Measurements from ENCODE around the gene STAG1. TPM values are rescaled to one million over a fixed set of nuclear protein-coding genes. Genes with fewer than 3 reads are reported as not detected.
"Not testable (repeated sequence)": the region's sequence is repeated elsewhere in the genome, so short reads cannot be mapped to it uniquely, and the experiment has no call there.

The STAG1 gene
- total RNA-seq, 1 experiment from 2014 or later, result 12.6 TPM

DNA sequence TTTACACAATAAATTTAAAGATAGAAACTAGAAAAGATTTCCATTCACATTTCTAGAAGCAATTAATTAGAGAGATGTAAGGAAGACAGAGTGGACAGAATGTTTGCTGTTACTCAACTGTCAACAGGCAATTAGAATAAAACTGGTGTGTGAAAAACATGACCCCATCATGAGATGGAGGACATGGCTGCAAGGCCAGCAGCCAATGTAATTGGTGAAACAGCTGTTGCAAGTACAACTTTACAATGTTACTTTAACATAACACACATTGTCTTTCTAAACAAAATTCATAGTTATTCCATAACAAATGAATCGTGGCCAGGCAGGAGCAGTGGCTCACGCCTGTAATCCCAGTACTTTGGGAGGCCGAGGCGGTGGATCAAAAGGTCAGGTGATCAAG lies 28.6 kb upstream of the STAG1 start:
- Histone ChIP-seq H3K9me2 (replicated peaks; ENCODE audit: insufficient read depth, low read length) (no peaks in the 10 kb centered on the region), H3K4me3 (ENCODE audit: low read length) (no peak overlapping the region), H3K9me3 (ENCODE audit: low read length) (no peaks in the 10 kb centered on the region), H3K27ac (ENCODE audit: low read length) (no peak overlapping the region), H3K4me2 (ENCODE audit: low read depth, low read length, poor library complexity, severe bottlenecking) (no peak overlapping the region), H2AFZ (ENCODE audit: low read length) (no peak overlapping the region), H3K79me2 (ENCODE audit: low read length) (no peaks in the 10 kb centered on the region), H3K9ac (ENCODE audit: low read length) (no peak overlapping the region), H3K36me3 (ENCODE audit: insufficient read depth, low read length) (no peaks in the 10 kb centered on the region), H4K20me1 (ENCODE audit: insufficient read depth, low read depth, low read length) (no peaks in the 10 kb centered on the region), H3K4me1 (ENCODE audit: low read length) (no peaks in the 10 kb centered on the region), H3K27me3 (ENCODE audit: low read length) (no peaks in the 10 kb centered on the region)
- no peak for DNase-seq

DNA sequence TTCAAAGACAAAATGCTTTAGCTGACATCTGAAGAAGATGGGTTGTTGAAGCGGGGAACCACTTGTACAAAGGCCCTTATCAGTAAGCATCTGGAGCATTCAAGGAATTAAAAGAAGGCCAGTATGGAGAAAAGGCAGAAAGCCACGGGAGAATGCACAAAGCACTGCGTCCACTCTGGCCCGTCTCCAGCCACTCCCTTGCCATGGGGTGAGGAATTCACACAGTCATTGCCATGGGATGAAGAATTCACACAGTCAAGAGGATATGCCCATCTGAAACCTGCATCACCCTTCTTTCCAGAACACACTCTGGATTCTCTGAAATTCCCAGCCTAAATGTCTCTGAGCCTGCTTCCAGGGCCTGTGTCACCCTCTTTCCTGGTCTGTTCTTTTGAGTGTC lies 26.7 kb upstream of the STAG1 start:
- no peak overlapping the region for H3K9ac ChIP-seq (ENCODE audit: low read length)
- no peaks in the 10 kb centered on the region for H3K4me1 ChIP-seq (ENCODE audit: low read length)
- no peak overlapping the region for H3K4me2 ChIP-seq (ENCODE audit: low read depth, low read length, poor library complexity, severe bottlenecking)

DNA sequence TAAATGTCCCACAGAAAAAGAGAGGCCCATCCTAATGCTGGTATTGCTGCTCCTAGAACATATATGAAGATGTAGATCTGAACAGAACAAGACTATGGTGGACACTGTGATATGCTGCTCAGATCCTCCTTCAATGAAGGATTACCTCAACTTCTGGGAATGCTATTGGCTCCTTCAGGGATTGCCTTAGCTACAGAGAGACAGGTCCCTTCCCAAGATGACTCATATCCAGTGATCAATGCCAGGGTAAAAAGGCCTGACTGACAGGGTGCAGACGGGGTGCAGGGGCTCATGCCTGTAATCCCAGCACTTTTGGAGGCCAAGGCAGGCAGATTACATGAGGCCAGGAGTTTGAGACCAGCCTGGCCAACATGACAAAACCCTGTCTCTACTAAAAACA lies 20.5 kb upstream of the STAG1 start:
- H3K4me3 ChIP-seq (ENCODE audit: low read length), result no peak overlapping the region

More for the DNA sequence above, 26.7 kb upstream of the STAG1 start:
- Histone ChIP-seq H3K9me2 (replicated peaks; ENCODE audit: insufficient read depth, low read length) (no peaks in the 10 kb centered on the region), H3K9me3 (ENCODE audit: low read length) (no peaks in the 10 kb centered on the region), H2AFZ (ENCODE audit: low read length) (no peak overlapping the region), H3K79me2 (ENCODE audit: low read length) (no peaks in the 10 kb centered on the region), H3K36me3 (ENCODE audit: insufficient read depth, low read length) (no peaks in the 10 kb centered on the region), H3K27me3 (ENCODE audit: low read length) (no peaks in the 10 kb centered on the region), H3K4me3 (ENCODE audit: low read length) (no peak overlapping the region), H3K27ac (ENCODE audit: low read length) (no peak overlapping the region), H4K20me1 (ENCODE audit: insufficient read depth, low read depth, low read length) (no peaks in the 10 kb centered on the region)
- DNase-seq, result no peak

DNA sequence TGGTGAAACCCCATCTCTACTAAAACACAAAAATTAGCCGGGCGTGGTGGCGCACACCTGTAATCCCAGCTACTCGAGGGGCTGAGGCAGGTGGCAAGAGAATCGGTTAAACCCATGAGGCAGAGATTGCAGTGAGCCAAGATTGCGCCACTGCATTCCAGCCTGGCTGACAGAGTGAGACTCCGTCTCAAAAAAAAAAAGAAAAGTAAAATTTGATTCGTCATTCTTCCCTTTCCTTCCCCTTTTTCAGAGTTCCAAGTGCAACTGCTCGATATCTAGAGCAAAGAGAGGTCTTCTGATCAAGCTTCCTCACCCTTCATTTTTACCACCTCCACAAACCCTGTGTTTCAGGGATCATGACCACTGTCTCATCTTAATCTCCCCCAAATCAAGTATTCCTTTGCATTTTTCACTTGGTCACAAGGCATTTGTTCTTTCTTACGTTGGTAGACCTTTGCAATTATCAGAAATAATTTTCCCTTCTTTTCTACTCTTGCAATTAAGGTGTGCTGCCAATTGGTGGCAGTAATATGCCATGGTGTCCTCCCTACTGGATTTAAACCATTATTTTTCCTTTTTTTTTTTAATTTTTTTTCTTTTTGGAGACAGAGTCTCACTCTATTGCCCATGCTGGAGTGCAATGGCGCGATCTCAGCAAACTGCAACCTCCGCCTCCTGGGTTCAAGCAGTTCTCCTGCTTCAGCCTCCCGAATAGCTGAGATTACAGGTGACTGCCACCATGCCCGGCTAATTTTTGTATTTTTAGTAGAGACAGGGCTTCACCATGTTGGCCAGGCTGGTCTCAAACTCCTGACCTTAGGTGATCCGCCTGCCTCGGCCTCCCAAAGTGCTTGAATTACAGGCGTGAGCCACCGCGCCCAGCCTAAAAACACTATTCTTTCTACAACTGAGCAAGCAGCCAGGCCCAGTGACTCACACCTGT lies 6.3 kb upstream of the STAG1 start:
- H3K79me2 ChIP-seq (ENCODE audit: low read length); H3K27ac ChIP-seq (ENCODE audit: low read length); H3K9me3 ChIP-seq (ENCODE audit: low read length); H3K9ac ChIP-seq (ENCODE audit: low read length); H4K20me1 ChIP-seq (ENCODE audit: insufficient read depth, low read depth, low read length); H2AFZ ChIP-seq (ENCODE audit: low read length); H3K4me3 ChIP-seq (ENCODE audit: low read length); H3K9me2 ChIP-seq (replicated peaks; ENCODE audit: insufficient read depth, low read length); H3K4me2 ChIP-seq (ENCODE audit: low read depth, low read length, poor library complexity, severe bottlenecking); H3K36me3 ChIP-seq (ENCODE audit: insufficient read depth, low read length); H3K27me3 ChIP-seq (ENCODE audit: low read length): not testable (repeated sequence)
- peak; percentile 62 for DNase-seq
- peaks cover 13% of the 10 kb centered on the region for H3K4me1 ChIP-seq (ENCODE audit: low read length)

More for the DNA sequence above, 20.5 kb upstream of the STAG1 start:
- no peak for DNase-seq
- no peaks in the 10 kb centered on the region for H3K79me2 ChIP-seq (ENCODE audit: low read length)
- no peak overlapping the region for H3K27ac ChIP-seq (ENCODE audit: low read length)
- no peaks in the 10 kb centered on the region for H3K4me1 ChIP-seq (ENCODE audit: low read length)
- no peaks in the 10 kb centered on the region for H3K9me2 ChIP-seq (replicated peaks; ENCODE audit: insufficient read depth, low read length)
- no peaks in the 10 kb centered on the region for H4K20me1 ChIP-seq (ENCODE audit: insufficient read depth, low read depth, low read length)
- H3K9me3 ChIP-seq (ENCODE audit: low read length), result no peaks in the 10 kb centered on the region
- H3K27me3 ChIP-seq (ENCODE audit: low read length), result no peaks in the 10 kb centered on the region
- no peak overlapping the region for H3K9ac ChIP-seq (ENCODE audit: low read length)
- no peaks in the 10 kb centered on the region for H3K36me3 ChIP-seq (ENCODE audit: insufficient read depth, low read length)
- no peak overlapping the region for H2AFZ ChIP-seq (ENCODE audit: low read length)
- H3K4me2 ChIP-seq (ENCODE audit: low read depth, low read length, poor library complexity, severe bottlenecking), result no peak overlapping the region

DNA sequence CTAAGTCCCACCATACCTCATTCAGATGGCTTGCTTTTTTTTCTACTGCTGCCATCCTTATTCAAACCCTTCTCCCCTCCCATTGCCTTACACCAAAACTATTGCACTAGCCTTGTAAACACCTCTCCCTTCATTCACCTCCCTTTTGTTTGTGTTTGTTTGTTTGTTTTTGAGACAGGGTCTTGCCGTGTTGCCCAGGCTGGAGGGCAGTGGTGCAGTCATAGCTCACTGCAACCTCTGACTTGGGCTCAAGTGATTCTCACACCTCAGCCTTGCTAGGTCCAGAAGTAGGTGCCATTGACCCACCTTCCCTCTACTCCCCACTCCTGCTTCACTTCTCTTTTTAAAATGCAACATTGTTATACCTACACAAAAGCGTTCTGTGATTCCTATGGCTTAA lies 3.0 kb upstream of the STAG1 start:
- Histone ChIP-seq H2AFZ (ENCODE audit: low read length) (no peak overlapping the region), H3K27ac (ENCODE audit: low read length) (no peak overlapping the region), H3K9ac (ENCODE audit: low read length) (no peak overlapping the region), H3K4me2 (ENCODE audit: low read depth, low read length, poor library complexity, severe bottlenecking) (no peak overlapping the region), H3K4me3 (ENCODE audit: low read length) (no peak overlapping the region), H3K4me1 (ENCODE audit: low read length) (peaks cover 27% of the 10 kb centered on the region), H3K9me2 (replicated peaks; ENCODE audit: insufficient read depth, low read length) (no peaks in the 10 kb centered on the region), H4K20me1 (ENCODE audit: insufficient read depth, low read depth, low read length) (no peaks in the 10 kb centered on the region), H3K9me3 (ENCODE audit: low read length) (no peaks in the 10 kb centered on the region), H3K27me3 (ENCODE audit: low read length) (no peaks in the 10 kb centered on the region), H3K79me2 (ENCODE audit: low read length) (peaks cover 17% of the 10 kb centered on the region), H3K36me3 (ENCODE audit: insufficient read depth, low read length) (no peaks in the 10 kb centered on the region)
- no peak for DNase-seq

DNA sequence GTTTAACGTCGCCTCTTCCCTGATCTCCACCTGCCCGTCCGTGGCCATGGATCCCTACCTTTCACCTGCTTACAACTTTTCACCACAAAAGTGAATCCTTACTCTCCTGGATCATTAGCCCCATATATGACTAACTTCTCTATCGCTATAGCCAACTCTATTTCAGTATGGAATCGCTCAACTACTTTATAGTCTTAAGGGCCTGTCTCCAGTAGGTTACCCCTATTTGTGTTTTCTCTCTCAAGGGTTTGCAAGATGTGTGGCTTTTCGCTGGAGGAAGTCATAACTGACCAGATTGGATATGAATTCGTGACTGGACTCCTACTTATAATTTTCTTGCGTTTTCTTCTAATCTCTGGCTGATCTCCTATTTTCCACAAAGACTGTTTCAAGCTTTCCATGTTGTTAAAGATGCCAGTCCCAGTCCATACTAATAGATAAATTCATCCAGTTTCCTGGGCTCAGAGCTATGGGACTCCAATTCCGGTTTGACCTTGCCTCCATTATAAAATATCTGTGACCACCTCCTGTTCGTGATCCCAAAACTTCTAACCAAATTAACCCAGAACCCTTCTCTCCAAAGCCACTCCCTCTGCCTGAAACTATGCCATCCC lies 1.3 kb upstream of the STAG1 start:
- Histone ChIP-seq H3K27me3 (ENCODE audit: low read length) (no peaks in the 10 kb centered on the region), H3K9me3 (ENCODE audit: low read length) (no peaks in the 10 kb centered on the region), H3K27ac (ENCODE audit: low read length) (peak overlapping the region; percentile 93), H3K79me2 (ENCODE audit: low read length) (peaks cover 34% of the 10 kb centered on the region), H2AFZ (ENCODE audit: low read length) (0 out of 2 replicates have a peak overlapping the region, but pooled peaks have one; percentile 12), H3K4me2 (ENCODE audit: low read depth, low read length, poor library complexity, severe bottlenecking) (peak overlapping the region; percentile 88), H3K36me3 (ENCODE audit: insufficient read depth, low read length) (no peaks in the 10 kb centered on the region), H3K4me3 (ENCODE audit: low read length) (peak overlapping the region; percentile 80), H3K4me1 (ENCODE audit: low read length) (peaks cover 45% of the 10 kb centered on the region), H4K20me1 (ENCODE audit: insufficient read depth, low read depth, low read length) (no peaks in the 10 kb centered on the region), H3K9ac (ENCODE audit: low read length) (peak overlapping the region; percentile 89), H3K9me2 (replicated peaks; ENCODE audit: insufficient read depth, low read length) (no peaks in the 10 kb centered on the region)
- no peak for DNase-seq

DNA sequence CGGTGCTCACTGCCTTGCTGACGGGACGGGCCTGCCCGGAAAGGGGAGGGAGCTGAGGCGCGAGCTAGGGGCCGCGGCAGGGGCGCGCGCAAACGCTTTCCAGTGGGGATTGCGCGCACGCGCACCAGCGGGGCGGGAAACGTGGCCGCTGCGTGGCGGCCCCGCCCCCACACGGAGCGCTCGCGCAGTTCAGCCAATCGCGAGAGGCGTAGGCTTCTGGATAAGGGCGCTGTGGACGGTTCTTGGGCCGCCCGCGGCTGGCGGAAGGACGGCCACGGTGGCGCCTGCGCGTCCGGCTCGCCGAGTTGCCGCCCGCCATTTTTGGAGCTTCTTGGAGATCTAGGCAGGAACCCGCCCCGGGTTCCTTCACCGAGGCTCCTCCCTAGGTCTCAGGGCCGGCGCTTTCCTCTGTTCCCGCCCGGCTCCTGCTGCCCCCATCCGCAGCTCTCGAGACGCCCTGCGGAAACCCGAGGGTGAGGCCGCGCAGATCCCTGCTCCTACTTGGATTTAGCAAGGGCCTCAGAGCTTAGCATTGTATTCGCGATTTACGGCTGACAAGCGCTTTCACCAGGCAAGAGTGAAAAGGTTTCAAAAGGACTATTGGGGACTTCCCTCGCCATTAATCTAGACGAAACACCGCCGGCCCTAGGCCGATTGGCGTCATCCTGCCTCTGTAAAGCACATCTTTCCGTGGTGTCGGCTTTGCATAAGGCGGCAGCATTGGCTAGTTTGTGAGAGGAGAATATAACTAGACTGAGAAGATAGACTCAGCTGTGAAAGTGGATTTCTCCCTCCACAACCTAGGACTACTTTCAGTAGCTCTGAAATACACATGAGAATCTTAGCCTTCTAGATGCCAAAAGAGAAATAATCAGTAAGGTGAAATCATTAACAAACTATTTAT lies 496 bp upstream of the STAG1 start:
- Histone ChIP-seq H3K9me3 (ENCODE audit: low read length) (no peaks in the 10 kb centered on the region), H4K20me1 (ENCODE audit: insufficient read depth, low read depth, low read length) (no peaks in the 10 kb centered on the region), H3K27me3 (ENCODE audit: low read length) (no peaks in the 10 kb centered on the region), H3K9me2 (replicated peaks; ENCODE audit: insufficient read depth, low read length) (no peaks in the 10 kb centered on the region), H3K79me2 (ENCODE audit: low read length) (peaks cover 42% of the 10 kb centered on the region), H3K4me3 (ENCODE audit: low read length) (peak overlapping the region; percentile 86), H3K4me2 (ENCODE audit: low read depth, low read length, poor library complexity, severe bottlenecking) (peak overlapping the region; percentile 88), H2AFZ (ENCODE audit: low read length) (peak overlapping the region; percentile 92), H3K9ac (ENCODE audit: low read length) (peak overlapping the region; percentile 89), H3K36me3 (ENCODE audit: insufficient read depth, low read length) (no peaks in the 10 kb centered on the region), H3K4me1 (ENCODE audit: low read length) (peaks cover 46% of the 10 kb centered on the region), H3K27ac (ENCODE audit: low read length) (peak overlapping the region; percentile 93)
- DNase-seq, result peak; percentile 99
